ENCODE measurements around the gene CFAP74.

Gene CFAP74

GRCh38 chr1:2045468-2046173, 42.0 kb upstream of the CFAP74 start:
- DNase-seq (ENCODE audit: low spot score) = no peak
- Histone ChIP-seq H3K27ac (no peak overlapping the region), H3K4me3 (no peak overlapping the region)
- TF ChIP-seq CTCF (IDR thresholded peaks at IDR 0.05) = no peak

DNA sequence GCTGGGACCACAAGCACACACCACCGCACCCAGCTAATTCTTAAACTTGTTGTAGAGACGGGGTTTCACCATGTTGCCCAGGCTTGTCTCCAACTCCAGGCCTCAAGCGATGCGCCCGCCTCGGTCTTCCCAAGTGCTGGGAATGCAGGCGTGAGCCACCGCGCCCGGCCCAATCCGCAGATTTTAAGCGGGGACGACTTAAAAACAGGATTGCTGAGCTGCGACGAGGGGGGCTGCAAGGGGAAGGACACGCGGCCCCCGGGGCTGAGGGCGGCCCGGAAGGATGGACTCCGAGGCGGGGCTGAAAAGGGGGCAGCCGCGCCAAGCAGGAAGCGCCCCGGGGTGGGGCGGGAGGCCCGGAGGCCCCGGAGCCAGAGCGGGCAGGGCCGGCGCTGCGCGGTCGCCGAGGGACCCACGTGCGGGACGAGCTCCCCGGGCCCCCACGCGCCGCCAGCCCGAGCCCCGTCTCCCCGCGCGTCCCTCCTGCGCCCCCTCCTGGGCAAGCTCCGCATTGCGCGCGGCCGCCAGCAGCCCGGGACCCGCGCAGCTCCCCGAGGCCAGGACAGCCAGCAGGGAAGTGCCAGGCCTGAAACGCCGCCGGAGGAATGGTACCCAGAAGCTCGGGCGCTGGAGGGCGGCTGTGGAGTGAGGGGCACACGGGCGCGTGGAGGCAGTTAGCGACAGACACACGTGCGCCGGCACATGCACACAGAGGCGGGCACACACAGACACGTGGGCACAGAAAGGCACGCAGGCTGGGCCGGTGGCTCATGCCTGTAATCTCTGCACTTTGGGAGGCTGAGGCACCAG, 41.1 kb upstream of the CFAP74 start:
- Histone ChIP-seq H3K27ac (no peak overlapping the region), H3K4me3 (peak overlapping the region; percentile 64)
- TF ChIP-seq CTCF (IDR thresholded peaks at IDR 0.05) = peak; percentile 72
- DNase-seq (ENCODE audit: low spot score) = no peak

DNA sequence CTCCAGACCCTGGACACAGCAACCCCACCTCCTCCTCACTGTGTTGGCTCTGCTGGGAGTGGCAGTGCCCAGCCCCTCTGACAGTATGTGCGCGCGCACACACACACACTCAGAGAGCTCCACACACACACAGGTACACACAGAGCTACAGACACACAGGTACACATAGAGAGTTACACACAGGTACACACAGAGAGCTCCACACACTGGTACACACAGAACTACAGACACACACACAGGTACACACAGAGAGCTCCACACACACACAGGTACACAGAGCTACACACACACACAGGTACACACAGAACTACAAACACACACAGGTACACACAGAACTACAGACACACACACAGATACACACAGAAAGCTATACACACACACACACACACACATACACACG, 40.3 kb upstream of the CFAP74 start:
- no peak for DNase-seq (ENCODE audit: low spot score)
- TF ChIP-seq CTCF (IDR thresholded peaks at IDR 0.05) = no peak

DNA sequence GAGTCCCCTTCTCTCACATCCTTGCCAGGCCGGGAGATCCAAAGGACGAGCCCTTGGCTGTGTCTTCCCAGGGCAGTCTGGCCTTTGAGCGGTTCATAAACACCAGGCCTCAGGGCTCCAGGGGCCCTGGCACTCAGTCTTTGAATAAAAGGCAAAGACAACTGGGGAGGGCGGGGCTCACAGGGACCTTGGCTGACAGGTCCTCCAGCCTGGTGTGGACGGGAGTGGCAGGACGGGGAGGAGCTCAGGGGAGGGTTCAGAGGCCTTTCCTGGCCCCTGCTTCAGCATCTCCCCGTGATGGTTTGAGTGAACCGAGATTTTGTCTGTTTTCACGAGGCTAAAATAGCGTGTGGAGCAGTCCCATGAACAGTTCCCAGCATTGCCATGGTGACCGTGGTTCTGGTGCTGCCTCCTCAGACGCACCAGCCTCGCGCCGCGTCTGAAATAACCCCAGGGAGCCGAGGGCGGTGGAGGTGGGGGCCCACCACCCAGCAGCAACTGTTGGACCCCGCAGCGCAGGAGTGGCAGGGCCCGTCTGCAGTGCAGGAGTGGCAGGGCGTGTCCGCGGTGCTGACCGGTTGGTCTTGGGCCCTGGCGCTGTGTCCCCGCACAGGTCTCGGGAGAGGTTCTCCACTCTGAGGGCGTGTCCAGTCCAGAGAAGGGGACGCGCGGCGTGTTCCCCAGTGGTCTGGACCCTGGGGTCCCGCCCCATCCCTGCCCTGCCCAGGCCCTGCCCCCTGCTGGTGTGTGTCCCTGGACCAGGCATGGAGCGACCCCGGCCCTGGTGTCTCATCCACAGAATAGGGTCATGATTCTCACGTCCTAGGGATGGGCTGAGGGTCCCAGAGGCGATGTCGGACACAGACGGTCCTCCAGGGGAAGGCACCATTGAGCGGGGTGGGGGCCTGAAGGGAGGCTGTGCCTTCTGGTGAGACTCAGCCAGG, 39.5 kb upstream of the CFAP74 start:
- DNase-seq (ENCODE audit: low spot score) = no peak
- H3K4me3 ChIP-seq = no peak overlapping the region
- TF ChIP-seq CTCF (IDR thresholded peaks at IDR 0.05) = no peak
- H3K27ac ChIP-seq = no peak overlapping the region

More for the DNA sequence above, 40.3 kb upstream of the CFAP74 start:
- H3K4me3 ChIP-seq = no peak overlapping the region
- no peak overlapping the region for H3K27ac ChIP-seq

DNA sequence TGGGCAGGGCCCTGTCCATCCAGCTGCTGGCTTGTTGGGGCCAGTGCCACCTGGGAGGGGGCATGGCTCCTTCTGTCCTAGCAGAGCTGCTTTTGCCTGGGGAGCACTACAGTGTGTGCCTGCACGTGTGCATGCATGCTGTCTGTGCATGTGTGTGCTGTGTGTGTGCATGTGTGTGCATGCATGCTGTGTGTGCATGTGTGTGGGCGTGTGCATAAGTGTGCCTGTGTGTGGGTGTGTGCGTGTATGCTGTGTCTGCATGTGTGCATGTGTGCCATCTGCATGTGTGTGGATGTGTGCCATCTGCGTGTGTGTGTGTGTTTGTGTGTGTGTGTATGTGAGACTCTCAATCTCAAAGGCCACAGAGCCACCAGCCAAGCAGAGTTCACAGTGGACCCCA, 38.3 kb upstream of the CFAP74 start:
- no peak for TF ChIP-seq CTCF (IDR thresholded peaks at IDR 0.05)
- H3K4me3 ChIP-seq = no peak overlapping the region
- no peak overlapping the region for H3K27ac ChIP-seq
- DNase-seq (ENCODE audit: low spot score) = no peak

DNA sequence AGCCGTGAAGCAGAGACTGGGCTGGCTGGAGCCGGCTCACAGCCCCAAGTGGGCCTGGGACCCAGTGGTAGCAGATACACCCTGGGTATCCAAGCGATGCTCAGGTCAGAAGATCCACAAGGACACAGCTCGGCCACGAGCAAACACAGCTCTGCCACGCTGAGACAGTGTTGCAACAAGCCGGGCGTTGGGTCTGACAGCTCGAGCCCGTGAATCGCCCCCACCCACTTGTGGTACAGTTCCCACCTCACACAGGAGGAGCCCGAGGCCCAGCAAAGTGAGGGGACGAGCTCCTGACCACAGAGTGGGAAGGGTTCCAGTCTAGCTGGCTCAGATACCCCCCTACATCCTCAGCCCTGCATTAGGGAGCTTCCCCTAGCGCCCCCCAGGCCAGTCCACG, 37.7 kb upstream of the CFAP74 start:
- TF ChIP-seq CTCF (IDR thresholded peaks at IDR 0.05) = no peak
- DNase-seq (ENCODE audit: low spot score) = no peak
- H3K27ac ChIP-seq = no peak overlapping the region
- no peak overlapping the region for H3K4me3 ChIP-seq

Measured in coronary artery (tissue), 2 donors.